NCI-H2029 (cell line): ENCODE results near the gene FAM236D.
"Not testable (repeated sequence)": the region's sequence is repeated elsewhere in the genome, so short reads cannot be mapped to it uniquely, and the experiment has no call there.

Experiments used
- DNase-seq: peaks from one replicate; lab custom pipeline; 2025; lab: John Stamatoyannopoulos, UW

Gene FAM236D

GRCh38 chrX:72808110-72808509 lies at the start of gene FAM236D:
Gene FAM236D (minus strand): TSS chrX:72808210. CDS start chrX:72808110, 100 bp downstream.
- not testable (repeated sequence) for DNase-seq

- not testable (repeated sequence) for DNase-seq
Measured at GRCh38 chrX:72837532-72837931, 29.5 kb upstream of the FAM236D start.

- DNase-seq = not testable (repeated sequence)
Measured at GRCh38 chrX:72830701-72831100, 22.7 kb upstream of the FAM236D start.

GRCh38 chrX:72790390-72790789 lies 17.6 kb downstream of the FAM236D start:
- not testable (repeated sequence) for DNase-seq

GRCh38 chrX:72788142-72788541 lies 19.9 kb downstream of the FAM236D start:
- not testable (repeated sequence) for DNase-seq

GRCh38 chrX:72783964-72784363 lies 24.0 kb downstream of the FAM236D start:
- not testable (repeated sequence) for DNase-seq

- not testable (repeated sequence) for DNase-seq
Measured at GRCh38 chrX:72783365-72783936, 24.6 kb downstream of the FAM236D start.

GRCh38 chrX:72782560-72782959 lies 25.4 kb downstream of the FAM236D start, which contains the start of gene FAM236B:
Gene FAM236B (minus strand): TSS chrX:72782660. CDS start chrX:72782560, 100 bp downstream.
- not testable (repeated sequence) for DNase-seq

- DNase-seq = not testable (repeated sequence)
Measured at GRCh38 chrX:72778146-72778545, 29.9 kb downstream of the FAM236D start.

- DNase-seq = not testable (repeated sequence)
Measured at GRCh38 chrX:72777467-72777790, 30.6 kb downstream of the FAM236D start.

- not testable (repeated sequence) for DNase-seq
Measured at GRCh38 chrX:72776653-72777466, 31.1 kb downstream of the FAM236D start, which contains the start of gene DMRTC1B. Gene DMRTC1B (plus strand): TSS chrX:72776890. CDS start chrX:72845136, 68,246 bp downstream.

GRCh38 chrX:72760454-72760853 lies 47.6 kb downstream of the FAM236D start:
- DNase-seq = not testable (repeated sequence)
